AG04450 (cell line): ENCODE data around the gene EFCAB9. TPM values are rescaled to one million over a fixed set of nuclear protein-coding genes. Genes with fewer than 3 reads are reported as not detected.
A peak's percentile ranks its signal among the peaks of the same experiment; 100 is the strongest.
"Not testable (repeated sequence)": the region's sequence is repeated elsewhere in the genome, so short reads cannot be mapped to it uniquely, and the experiment has no call there.

Experiments used
- CTCF ChIA-PET: fragments of 300-600, 350-600 bp; formaldehyde crosslinking; extraction: SDS; loops from one replicate; lab custom pipeline; 2022; ENCODE audit warnings: antibody characterized with exemption, inconsistent platforms; lab: Charles Lee
- POLR2A ChIA-PET: fragments of 350-600 bp; formaldehyde crosslinking; extraction: SDS; loops from one replicate; lab custom pipeline; 2021; ENCODE audit warnings: antibody characterized with exemption, inconsistent platforms; lab: Yijun Ruan, JAX
- DNase-seq: peaks from one replicate; pipeline ENCODE4 v3.0.0-alpha.2; 2011; ENCODE audit warnings: low read depth, low spot score
- H3K27ac ChIP-seq: one replicate; pipeline ENCODE4 v1.5.1; 2012; ENCODE audit warnings: low read depth, low read length, control low read depth
- H3K27me3 ChIP-seq: one replicate; pipeline ENCODE4 v1.6.0; 2012; ENCODE audit warnings: low read length; ENCODE audit not compliant: control insufficient read depth, insufficient read depth
- H3K4me3 ChIP-seq: 2 replicates; pipeline ENCODE4 v1.5.1; 2011; ENCODE audit warnings: mild to moderate bottlenecking, low read depth, low read length, control low read depth
- H3K9me3 ChIP-seq: 2 replicates; pipeline ENCODE4 v1.5.1; 2012; ENCODE audit warnings: low read length; ENCODE audit not compliant: control insufficient read depth, insufficient read depth
- polyA plus RNA-seq: library from polyadenylated mRNA; depleted of rRNA; stranded (reverse); fragments of >200 nt; gene quantifications from 2 replicates; pipeline ENCODE4 v1.2.3, GENCODE V29; 2011
- TF ChIP-seq, protein P1 (sequence below): IDR thresholded peaks from 2 replicates; pipeline ENCODE4 v1.5.1; 2011; ENCODE audit warnings: low read depth, low read length, control low read depth, inconsistent platforms

EFCAB9 gene
- polyA plus RNA-seq, 1 experiment: not detected

DNA sequence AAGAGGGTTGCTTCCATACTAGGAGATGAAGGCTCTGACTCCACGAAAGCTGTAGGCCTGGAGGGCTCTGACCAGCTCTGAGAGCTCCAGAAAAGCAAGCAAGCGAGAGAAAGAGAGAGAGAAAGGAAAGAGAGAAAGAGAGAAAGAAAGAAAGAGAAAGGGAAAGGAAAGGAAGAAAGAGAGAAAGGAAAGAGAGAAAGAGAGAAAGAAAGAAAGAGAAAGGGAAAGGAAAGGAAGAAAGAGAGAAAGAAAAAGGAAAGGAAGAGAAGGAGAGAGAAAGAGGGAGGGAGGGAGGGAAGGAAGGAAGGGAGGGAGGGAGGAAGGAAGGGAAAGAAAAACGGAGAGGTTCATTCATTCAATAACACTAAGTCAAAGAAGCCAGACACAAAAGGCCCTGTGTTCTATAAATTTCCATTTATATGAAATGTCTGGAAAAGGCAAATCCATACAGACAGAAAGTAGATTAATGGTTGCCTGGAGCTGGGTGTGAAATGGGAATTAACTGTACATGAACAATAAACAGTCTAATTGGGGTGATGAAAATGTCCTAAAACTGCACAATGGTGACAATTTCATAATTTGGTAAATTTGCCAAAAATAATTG, 4.2 kb upstream of the EFCAB9 start:
- CTCF ChIA-PET: interaction anchor here (0.6 to 4.3 kb wide), 28 partner anchors 9 to 278 kb away, joined by 3 to 51 read pairs (median 8); partner anchors contain the start of gene UBTD2

DNA sequence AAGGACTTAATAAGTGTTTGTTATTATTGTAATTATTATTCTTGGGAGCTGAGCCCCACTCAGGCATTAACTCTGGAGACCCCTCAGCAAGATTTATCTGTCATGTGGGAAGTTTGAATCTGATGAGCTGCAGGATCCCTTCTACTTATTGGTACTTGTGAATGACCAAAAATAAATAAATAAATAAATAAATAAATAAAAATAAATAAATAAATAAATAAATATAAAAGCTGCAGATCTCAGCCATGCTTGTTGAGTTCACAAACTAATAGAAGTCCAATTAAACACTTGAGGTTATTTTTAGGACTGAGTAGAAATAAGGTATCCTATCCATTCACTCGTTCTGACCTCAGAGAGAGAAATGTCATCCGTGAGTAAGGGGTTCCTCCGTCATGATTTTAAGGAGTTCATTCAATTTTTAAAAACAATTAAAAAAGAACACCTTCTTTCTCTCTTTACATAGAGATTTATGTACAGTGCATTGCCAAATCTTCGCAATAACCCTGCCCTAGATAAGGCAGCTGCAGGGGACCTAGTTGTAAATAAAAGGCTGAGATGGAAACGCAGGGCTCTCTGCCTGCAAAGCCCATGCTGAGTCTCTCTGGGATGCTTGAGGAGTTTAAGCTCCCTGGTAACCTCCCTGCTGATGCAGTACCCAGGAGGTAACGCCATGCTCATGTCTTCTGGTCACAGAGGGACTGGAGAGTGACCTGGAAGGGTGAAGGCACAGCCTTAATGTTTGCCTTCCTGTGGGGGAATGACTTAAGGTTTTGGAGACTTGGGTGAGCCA, 1.2 kb downstream of the EFCAB9 start:
- TF ChIP-seq, protein P1, sequence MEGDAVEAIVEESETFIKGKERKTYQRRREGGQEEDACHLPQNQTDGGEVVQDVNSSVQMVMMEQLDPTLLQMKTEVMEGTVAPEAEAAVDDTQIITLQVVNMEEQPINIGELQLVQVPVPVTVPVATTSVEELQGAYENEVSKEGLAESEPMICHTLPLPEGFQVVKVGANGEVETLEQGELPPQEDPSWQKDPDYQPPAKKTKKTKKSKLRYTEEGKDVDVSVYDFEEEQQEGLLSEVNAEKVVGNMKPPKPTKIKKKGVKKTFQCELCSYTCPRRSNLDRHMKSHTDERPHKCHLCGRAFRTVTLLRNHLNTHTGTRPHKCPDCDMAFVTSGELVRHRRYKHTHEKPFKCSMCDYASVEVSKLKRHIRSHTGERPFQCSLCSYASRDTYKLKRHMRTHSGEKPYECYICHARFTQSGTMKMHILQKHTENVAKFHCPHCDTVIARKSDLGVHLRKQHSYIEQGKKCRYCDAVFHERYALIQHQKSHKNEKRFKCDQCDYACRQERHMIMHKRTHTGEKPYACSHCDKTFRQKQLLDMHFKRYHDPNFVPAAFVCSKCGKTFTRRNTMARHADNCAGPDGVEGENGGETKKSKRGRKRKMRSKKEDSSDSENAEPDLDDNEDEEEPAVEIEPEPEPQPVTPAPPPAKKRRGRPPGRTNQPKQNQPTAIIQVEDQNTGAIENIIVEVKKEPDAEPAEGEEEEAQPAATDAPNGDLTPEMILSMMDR: no peak
- Histone ChIP-seq H3K27ac (no peak overlapping the region), H3K9me3 (no peaks in the 10 kb centered on the region), H3K27me3 (no peaks in the 10 kb centered on the region), H3K4me3 (no peak overlapping the region)
- CTCF ChIA-PET: interaction anchor here (0.8 to 0.9 kb wide), 2 partner anchors 9 to 283 kb away, joined by 3 read pairs; no protein-coding TSS in a partner anchor
- POLR2A ChIA-PET: no interaction called here
- DNase-seq: no peak

More for the DNA sequence above, 4.2 kb upstream of the EFCAB9 start:
- TF ChIP-seq, protein P1: no peak
- Histone ChIP-seq H3K9me3 (no peaks in the 10 kb centered on the region; the same call in 1 of the 2 replicates), H3K27me3 (no peaks in the 10 kb centered on the region), H3K4me3 (peak overlapping the region; percentile 32; the same call in 1 of the 2 replicates), H3K27ac (peak overlapping the region; percentile 61)
- no peak for DNase-seq
- POLR2A ChIA-PET: interaction anchor here (1.9 to 3.8 kb wide), 2 partner anchors 86 to 93 kb away, joined by 14 to 20 read pairs; partner anchors contain the start of gene UBTD2

DNA sequence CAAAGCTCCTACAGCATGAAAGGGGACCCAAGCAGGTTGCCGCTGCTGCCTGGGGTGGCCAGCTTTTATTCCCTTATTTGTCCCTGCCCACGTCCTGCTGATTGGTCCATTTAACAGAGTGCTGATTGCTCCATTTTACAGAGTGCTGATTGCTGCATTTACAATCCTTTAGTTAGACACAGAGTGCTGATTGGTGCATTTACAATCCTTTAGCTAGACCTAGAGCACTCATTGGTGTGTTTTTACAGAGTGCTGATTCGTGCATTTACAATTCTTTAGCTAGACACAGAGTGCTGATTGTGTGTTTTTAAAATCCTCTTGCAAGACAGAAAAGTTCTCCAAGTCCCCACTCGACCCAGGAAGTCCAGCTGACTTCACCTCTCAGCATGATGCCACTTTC, 3.8 kb downstream of the EFCAB9 start:
- H3K27me3 ChIP-seq, H3K27ac ChIP-seq, POLR2A ChIA-PET, H3K4me3 ChIP-seq, DNase-seq, H3K9me3 ChIP-seq: not testable (repeated sequence)
- CTCF ChIA-PET: interaction anchor here (1.1 to 4.2 kb wide), 2 partner anchors 9 to 96 kb away, joined by 4 to 31 read pairs; partner anchors contain the start of gene STK10

DNA sequence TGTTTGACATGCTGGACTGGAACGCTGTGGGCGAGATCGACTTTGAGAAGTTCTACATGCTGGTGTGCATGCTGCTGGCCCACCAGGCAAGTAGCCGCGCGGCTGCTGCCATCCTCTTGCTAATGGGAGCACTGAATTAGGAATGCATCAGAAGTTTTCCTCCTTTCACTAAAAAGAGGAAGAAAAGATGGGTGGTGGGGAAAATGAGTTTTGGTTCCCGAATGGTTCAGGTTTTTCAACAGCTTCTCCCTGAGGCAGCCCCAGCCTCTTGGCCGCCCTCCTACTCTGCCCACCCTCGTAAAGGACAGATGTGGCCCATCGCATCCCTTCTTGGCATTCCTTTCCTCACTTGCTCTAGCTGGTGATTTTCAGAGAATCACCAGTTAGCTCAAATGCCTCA, 5.5 kb downstream of the EFCAB9 start:
- ChIA-PET POLR2A (no interaction called here), CTCF (interaction anchor here (4.2 kb wide), 1 partner anchor 10 kb away, joined by 31 read pairs; the partner anchor contains the start of gene STK10)
- no peak for DNase-seq
- Histone ChIP-seq H3K27me3 (no peaks in the 10 kb centered on the region), H3K27ac (no peak overlapping the region), H3K9me3 (no peaks in the 10 kb centered on the region), H3K4me3 (no peak overlapping the region)
- TF ChIP-seq, protein P1: no peak

DNA sequence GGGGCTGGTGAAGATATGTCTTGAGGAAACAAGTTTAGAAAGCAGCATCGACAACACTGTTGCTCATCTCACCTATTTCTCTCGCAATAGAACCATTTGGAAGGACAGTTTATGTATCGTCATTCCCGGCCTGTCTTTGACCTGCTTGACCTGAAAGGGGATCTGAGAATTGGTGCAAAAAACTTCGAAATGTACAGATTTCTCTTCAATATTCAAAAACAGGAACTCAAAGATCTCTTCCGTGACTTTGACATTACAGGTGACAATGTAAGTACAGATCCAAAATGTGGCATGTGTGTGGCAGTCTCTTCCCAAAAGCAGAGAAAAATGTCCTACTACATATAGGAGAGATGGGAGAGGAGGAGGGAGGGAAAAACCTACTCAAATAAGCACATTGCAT, 6.5 kb downstream of the EFCAB9 start:
- CTCF ChIA-PET: interaction anchor here (4.2 kb wide), 1 partner anchor 11 kb away, joined by 31 read pairs; the partner anchor contains the start of gene STK10

DNA sequence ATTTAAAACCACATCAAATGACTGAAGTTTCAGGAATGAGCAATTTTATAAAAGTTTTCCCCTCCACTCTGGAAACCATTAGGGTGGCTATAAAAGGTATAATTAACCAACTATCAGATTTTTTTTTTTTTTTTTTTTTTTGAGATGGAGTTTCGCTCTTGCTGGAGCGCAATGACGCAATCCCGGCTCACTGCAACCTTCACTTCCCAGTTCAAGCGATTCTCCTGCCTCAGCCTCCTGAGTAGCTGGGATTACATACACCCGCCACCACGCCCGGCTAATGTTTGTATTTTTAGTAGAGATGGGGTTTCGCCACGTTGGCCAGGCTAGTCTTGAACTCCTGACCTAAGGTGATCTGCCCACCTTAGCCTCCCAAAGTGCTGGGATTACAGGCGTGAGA, 12.0 kb downstream of the EFCAB9 start:
- H3K27ac ChIP-seq, POLR2A ChIA-PET, DNase-seq, H3K9me3 ChIP-seq, H3K4me3 ChIP-seq, H3K27me3 ChIP-seq: not testable (repeated sequence)
- CTCF ChIA-PET: interaction anchor here (2.0 kb wide), 1 partner anchor 18 kb away, joined by 14 read pairs; the partner anchor contains the start of gene STK10

More for the DNA sequence above, 6.5 kb downstream of the EFCAB9 start:
- POLR2A ChIA-PET: interaction anchor here (0.6 kb wide), 1 partner anchor 42 kb away, joined by 4 read pairs; no protein-coding TSS in a partner anchor
- no peak for DNase-seq
- Histone ChIP-seq H3K27me3 (no peaks in the 10 kb centered on the region), H3K4me3 (no peak overlapping the region), H3K27ac (no peak overlapping the region), H3K9me3 (no peaks in the 10 kb centered on the region)
- TF ChIP-seq, protein P1: no peak
